ENCODE data around the gene THUMPD3. TPM values are rescaled to one million over a fixed set of nuclear protein-coding genes. Genes with fewer than 3 reads are reported as not detected.

The THUMPD3 gene, protein sequence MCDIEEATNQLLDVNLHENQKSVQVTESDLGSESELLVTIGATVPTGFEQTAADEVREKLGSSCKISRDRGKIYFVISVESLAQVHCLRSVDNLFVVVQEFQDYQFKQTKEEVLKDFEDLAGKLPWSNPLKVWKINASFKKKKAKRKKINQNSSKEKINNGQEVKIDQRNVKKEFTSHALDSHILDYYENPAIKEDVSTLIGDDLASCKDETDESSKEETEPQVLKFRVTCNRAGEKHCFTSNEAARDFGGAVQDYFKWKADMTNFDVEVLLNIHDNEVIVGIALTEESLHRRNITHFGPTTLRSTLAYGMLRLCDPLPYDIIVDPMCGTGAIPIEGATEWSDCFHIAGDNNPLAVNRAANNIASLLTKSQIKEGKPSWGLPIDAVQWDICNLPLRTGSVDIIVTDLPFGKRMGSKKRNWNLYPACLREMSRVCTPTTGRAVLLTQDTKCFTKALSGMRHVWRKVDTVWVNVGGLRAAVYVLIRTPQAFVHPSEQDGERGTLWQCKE
- total RNA-seq (2022) (56.0 and 62.2 TPM in 2 replicates), Bru-seq, nascent RNA (percentile 88 among the genes with signal in this experiment), BruChase-seq, experiment 1, labeled RNA remaining after a 2-hour chase (percentile 89 among the genes with signal in this experiment), BruChase-seq, experiment 2, labeled RNA remaining after a 6-hour chase (percentile 85 among the genes with signal in this experiment)
- long read RNA-seq, transcript THUMPD3-206 (10 exons, 2,877 nt), result major isoform, 39 of 117 reads
- long read RNA-seq, transcript THUMPD3-201 (10 exons, 3,961 nt), result minor isoform, 38 of 117 reads
- long read RNA-seq, partial matches to known transcripts, result 3 of 117 reads
- long read RNA-seq, other reads (novel, unspliced or antisense), result 37 of 117 reads

DNA sequence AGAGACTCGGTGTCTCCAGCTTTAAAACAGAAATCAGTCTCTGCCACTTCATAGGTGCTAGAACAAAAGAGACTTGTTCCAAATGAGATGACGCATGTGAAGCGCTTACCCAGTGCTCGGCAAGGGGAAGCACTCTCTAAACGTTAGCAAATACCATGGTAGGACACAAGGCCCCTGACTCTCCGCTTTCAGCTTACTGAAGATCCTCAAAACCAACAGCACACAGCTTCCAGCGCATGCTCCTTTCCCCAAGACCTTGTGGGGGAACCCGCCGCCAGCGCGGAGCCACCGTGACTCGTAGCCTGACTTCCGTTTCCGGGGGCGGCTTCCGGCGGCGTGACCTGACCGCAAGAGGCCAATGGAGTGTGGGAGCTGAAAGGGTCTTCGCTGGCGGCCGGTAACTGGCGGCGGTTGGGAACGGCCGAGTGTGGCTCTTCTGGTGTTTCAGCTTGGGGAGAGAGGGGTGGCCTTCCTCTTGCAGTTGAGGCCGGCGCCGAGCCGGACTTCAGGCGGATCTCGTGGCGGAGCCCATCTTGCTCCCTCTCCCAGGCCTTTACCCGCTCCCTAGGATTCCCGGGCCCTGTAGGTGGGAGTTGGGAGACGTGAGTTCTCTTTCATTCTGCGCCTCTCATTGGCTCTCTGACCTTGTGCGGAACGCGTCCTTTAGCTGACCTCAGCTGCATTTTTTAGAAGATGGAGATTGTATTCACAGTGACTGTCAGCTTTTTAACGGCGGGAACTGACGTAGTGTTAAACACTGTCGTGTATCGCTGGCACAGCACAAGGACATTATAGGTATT, at the start of gene THUMPD3:
TSS of gene THUMPD3 (plus strand) at position 324 of the 800 bp plus-strand sequence. CDS start 2,015 bp downstream, outside the sequence.
- no peaks in the 10 kb centered on the region for H3K9me3 ChIP-seq
- H3K4me1 ChIP-seq, result peaks cover 15% of the 10 kb centered on the region; the same call in 1 of the 2 replicates
- peak; percentile 92 for DNase-seq
- H3K9me3 Mint-ChIP-seq (ENCODE audit: unreplicated experiment), result no peaks in the 10 kb centered on the region
- H3K36me3 Mint-ChIP-seq (ENCODE audit: insufficient read depth, unreplicated experiment), result peaks cover 30% of the 10 kb centered on the region
- H3K27me3 ChIP-seq (replicated peaks; ENCODE audit: control insufficient read depth, insufficient read depth, low read length), result no peaks in the 10 kb centered on the region
- peaks cover 13% of the 10 kb centered on the region for H3K4me1 Mint-ChIP-seq (ENCODE audit: low read depth, unreplicated experiment)
- peak within 1 kb of the TSS; percentile 99 for H3K27ac Mint-ChIP-seq (ENCODE audit: unreplicated experiment)
- ChIA-PET POLR2A (interaction anchor here (0.6 to 1.8 kb wide), 13 partner anchors 10 to 1886 kb away, joined by 3 to 49 read pairs (median 4); partner anchors contain the start of genes ARPC4, SETD5 and SRGAP3), CTCF (interaction anchor here (1.1 to 2.5 kb wide), 3 partner anchors 10 to 34 kb away, joined by 4 to 30 read pairs (median 6); partner anchors contain the start of gene SETD5)
- intact Hi-C loops (cut with micrococcal nuclease; ENCODE audit: unreplicated experiment), result loop anchor here (1.0 kb wide), 2 partner anchors 10 to 33 kb away; no protein-coding TSS in a partner anchor
- peak within 1 kb of the TSS; percentile 52 for H3K4me3 ChIP-seq (ENCODE audit: low read depth, low read length)
- peaks cover 2% of the 10 kb centered on the region; the same call in 1 of the 2 replicates for H3K36me3 ChIP-seq (ENCODE audit: control insufficient read depth, insufficient read depth, low read length)
- H3K27me3 Mint-ChIP-seq (ENCODE audit: insufficient read depth, unreplicated experiment), result no peaks in the 10 kb centered on the region
- peak within 1 kb of the TSS; percentile 99 for H3K4me3 Mint-ChIP-seq (ENCODE audit: unreplicated experiment)
- no peak for TF ChIP-seq CTCF (IDR thresholded peaks at IDR 0.05; ENCODE audit: insufficient read depth in 1 of 2, low read depth in 1 of 2, low read length in 1 of 2, severe bottlenecking in 1 of 2, unreplicated experiment in 1 of 2)
- BruUV-seq (replicated peaks), result TSS peak; percentile 59

GRCh38 chr3:9314796-9315195, 48.1 kb upstream of the THUMPD3 start:
- peaks cover 10% of the 10 kb centered on the region for H3K4me1 Mint-ChIP-seq (ENCODE audit: low read depth, unreplicated experiment)
- H3K9me3 ChIP-seq, result no peaks in the 10 kb centered on the region
- no peaks in the 10 kb centered on the region for H3K27me3 ChIP-seq (replicated peaks; ENCODE audit: control insufficient read depth, insufficient read depth, low read length)
- H3K4me3 Mint-ChIP-seq (ENCODE audit: unreplicated experiment), result no peak overlapping the region
- no peaks in the 10 kb centered on the region for H3K27me3 Mint-ChIP-seq (ENCODE audit: insufficient read depth, unreplicated experiment)
- no peak for TF ChIP-seq CTCF (IDR thresholded peaks at IDR 0.05; ENCODE audit: insufficient read depth in 1 of 2, low read depth in 1 of 2, low read length in 1 of 2, severe bottlenecking in 1 of 2, unreplicated experiment in 1 of 2)
- no peak for DNase-seq
- no peak overlapping the region for H3K4me3 ChIP-seq (ENCODE audit: low read depth, low read length)
- no peaks in the 10 kb centered on the region for H3K36me3 Mint-ChIP-seq (ENCODE audit: insufficient read depth, unreplicated experiment)
- H3K36me3 ChIP-seq (ENCODE audit: control insufficient read depth, insufficient read depth, low read length), result no peaks in the 10 kb centered on the region
- ChIA-PET CTCF (no interaction called here), POLR2A (no interaction called here)
- BruUV-seq (replicated peaks), result no TSS peak
- intact Hi-C loops (cut with micrococcal nuclease; ENCODE audit: unreplicated experiment), result no loop called here
- no peaks in the 10 kb centered on the region for H3K9me3 Mint-ChIP-seq (ENCODE audit: unreplicated experiment)
- no peaks in the 10 kb centered on the region for H3K4me1 ChIP-seq
- no peak overlapping the region for H3K27ac Mint-ChIP-seq (ENCODE audit: unreplicated experiment)
